Astrocyte of the hippocampus (primary cell): ENCODE measurements around the gene THNSL1.
A peak's percentile ranks its signal among the peaks of the same experiment; 100 is the strongest.
"Not testable (repeated sequence)": the region's sequence is repeated elsewhere in the genome, so short reads cannot be mapped to it uniquely, and the experiment has no call there.

Source experiments
- DNase-seq: peaks from one replicate; pipeline ENCODE4 v3.0.0; 2011; ENCODE audit warnings: low read depth, low spot score

THNSL1 gene, protein sequence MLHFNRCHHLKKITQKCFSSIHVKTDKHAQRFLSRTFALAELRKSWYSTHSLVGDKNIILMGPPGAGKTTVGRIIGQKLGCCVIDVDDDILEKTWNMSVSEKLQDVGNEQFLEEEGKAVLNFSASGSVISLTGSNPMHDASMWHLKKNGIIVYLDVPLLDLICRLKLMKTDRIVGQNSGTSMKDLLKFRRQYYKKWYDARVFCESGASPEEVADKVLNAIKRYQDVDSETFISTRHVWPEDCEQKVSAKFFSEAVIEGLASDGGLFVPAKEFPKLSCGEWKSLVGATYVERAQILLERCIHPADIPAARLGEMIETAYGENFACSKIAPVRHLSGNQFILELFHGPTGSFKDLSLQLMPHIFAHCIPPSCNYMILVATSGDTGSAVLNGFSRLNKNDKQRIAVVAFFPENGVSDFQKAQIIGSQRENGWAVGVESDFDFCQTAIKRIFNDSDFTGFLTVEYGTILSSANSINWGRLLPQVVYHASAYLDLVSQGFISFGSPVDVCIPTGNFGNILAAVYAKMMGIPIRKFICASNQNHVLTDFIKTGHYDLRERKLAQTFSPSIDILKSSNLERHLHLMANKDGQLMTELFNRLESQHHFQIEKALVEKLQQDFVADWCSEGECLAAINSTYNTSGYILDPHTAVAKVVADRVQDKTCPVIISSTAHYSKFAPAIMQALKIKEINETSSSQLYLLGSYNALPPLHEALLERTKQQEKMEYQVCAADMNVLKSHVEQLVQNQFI

GRCh38 chr10:25016376-25017153, at the start of gene THNSL1:
Gene THNSL1 (plus strand): TSS chr10:25016612. CDS start chr10:25023224, 6,612 bp downstream.
- peak; percentile 100 for DNase-seq

DNA sequence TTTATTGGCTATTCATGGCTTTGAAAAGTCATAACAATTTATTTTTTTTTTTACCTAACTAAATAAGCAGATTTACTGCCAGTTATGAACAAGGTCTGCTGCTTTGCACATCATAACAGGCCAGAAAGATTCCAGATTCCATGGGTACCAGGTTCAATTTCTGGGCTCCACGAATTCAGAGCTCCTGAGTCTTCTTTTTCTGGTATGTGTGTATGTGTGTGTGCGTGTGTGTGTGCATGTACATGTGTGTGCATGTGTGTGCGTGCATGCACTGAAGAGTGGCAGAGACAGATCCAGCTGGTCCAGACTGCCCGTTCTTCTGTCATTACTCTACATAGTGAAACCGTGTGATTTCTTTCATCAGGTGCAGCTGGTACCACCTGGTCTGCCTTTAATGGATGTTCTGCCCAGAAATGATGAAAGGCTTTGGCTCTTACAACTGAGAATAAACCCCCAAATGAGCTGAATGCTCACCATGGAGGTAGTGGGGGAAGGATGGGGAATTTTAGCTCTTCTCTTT, 49.4 kb upstream of the THNSL1 start:
- no peak for DNase-seq

DNA sequence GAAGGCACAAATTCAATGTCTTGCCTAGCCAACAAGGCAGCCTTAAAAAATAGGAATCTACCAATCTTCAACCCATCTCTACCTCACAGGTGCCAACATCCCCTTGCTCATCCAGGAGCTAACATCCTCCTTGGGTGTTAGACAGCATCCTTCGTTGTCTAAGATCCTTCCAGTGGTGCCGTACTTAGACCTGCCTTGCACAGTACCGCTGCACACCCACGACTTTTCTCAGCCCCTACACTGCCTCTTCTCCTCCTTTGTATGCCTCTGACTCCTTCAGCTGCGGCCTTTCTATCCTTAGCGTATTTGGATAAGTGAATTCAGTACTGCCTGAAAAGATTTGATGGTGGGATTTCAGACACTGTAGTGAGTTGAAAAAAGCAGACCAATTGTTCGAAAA, 48.1 kb upstream of the THNSL1 start:
- no peak for DNase-seq

DNA sequence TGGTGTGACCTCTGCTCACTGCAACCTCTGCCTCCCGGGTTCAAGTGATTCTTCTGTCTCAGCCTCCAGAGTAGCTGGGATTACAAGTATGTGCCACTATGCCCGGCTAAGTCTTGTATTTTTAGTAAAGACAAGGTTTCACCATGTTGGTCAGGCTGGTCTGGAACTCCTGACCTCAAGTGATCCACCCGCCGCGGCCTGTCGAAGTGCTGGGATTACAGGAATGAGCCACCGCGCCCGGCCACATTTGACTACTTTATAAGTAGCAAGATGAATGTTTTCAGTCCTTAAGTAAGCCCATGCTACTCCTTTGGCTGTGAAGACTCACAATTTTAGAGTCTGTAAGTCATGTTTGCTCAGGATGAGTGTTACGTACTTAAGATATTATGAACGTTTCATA, 47.5 kb upstream of the THNSL1 start:
- not testable (repeated sequence) for DNase-seq

- no peak for DNase-seq
Measured at GRCh38 chr10:24969841-24970281, 46.6 kb upstream of the THNSL1 start.

DNA sequence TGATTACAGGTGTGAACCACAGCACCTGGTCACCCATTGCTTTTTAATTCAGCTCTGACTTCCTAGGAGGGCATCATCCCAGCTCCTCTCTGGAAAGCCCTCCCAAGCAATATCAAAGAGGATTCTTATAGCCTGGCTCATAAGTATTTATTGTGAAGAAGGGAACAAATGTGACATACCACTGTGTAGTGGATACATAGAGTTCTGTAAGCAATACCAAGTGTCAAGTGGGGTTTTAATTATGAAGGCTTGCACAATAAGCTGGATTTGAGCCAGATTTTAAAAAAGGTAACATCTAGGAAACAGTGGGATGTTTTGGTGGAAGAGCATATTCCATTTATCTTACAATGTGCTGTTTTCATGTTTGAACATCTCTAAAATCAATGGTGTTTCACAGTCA, 45.0 kb upstream of the THNSL1 start:
- no peak for DNase-seq

DNA sequence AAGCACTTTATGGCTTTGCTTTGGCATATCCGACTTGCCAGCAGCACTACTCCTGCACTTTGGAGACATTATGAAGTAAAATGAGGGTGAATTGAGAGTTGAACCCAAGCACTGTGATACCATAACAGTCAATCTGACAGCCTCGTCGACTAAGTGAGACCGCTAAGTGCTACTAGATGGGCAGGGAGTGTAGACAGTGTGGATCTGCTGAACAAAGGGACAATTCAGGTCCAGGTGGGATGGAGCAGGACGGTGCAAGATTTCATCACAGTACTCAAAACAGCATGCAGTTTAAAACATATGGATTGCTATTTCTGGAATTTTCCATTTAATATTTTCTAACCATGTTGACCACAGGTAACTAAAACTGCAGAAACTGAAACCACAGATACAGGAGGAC, 43.2 kb upstream of the THNSL1 start:
- DNase-seq, result no peak

- peak; percentile 55 for DNase-seq
Measured at GRCh38 chr10:24974976-24975375, 41.4 kb upstream of the THNSL1 start.

DNA sequence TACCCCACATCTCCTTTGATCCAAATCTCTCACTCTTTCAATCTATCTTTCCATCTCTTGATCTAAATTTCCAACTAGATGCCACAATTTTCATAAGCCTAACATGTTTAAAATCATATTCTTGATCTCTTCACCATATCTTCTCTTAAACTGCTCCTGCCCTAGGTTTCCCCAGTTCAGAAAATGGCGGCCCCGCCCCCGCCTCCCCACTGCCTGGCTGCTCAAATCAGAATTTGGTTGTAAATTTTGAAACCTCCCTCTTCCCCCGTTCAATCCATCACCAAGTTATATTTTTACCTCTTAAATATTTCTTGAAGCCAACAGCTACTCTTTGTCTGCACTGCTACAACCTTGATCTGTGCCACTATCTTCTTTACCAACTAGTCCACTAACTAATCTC, 36.7 kb upstream of the THNSL1 start:
- no peak for DNase-seq

DNA sequence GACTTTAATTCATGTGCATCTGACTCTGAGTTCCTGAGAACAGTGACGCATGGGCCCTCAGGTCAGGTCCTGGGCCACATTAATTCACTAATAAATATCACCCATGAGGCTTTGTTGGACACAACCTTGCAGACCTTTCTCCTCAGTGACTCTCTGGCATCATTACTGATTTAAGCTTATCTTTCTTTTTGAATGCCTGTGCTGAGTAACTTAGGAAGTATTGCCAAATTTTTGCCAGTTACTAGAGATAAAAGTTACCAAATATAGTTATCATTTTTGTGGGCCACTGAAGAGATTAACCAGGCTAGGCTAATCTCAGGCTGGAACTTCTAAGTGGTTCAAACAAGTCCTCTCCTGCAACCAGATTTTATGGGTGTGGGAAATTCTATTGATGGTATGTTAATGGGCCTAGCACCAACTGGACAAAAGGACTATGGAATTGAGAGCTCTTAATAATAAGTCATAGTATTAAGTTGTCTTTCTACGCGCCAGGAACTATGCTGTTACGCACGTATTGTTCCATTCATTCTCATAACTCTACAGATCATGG, 35.2 kb upstream of the THNSL1 start:
- DNase-seq, result peak; percentile 17

- DNase-seq, result no peak
Measured at GRCh38 chr10:24982319-24983112, 33.9 kb upstream of the THNSL1 start.

- no peak for DNase-seq
Measured at GRCh38 chr10:24983130-24983529, 33.3 kb upstream of the THNSL1 start.

- DNase-seq, result no peak
Measured at GRCh38 chr10:24983946-24984345, 32.5 kb upstream of the THNSL1 start.

GRCh38 chr10:24984906-24985305, 31.5 kb upstream of the THNSL1 start:
- no peak for DNase-seq

DNA sequence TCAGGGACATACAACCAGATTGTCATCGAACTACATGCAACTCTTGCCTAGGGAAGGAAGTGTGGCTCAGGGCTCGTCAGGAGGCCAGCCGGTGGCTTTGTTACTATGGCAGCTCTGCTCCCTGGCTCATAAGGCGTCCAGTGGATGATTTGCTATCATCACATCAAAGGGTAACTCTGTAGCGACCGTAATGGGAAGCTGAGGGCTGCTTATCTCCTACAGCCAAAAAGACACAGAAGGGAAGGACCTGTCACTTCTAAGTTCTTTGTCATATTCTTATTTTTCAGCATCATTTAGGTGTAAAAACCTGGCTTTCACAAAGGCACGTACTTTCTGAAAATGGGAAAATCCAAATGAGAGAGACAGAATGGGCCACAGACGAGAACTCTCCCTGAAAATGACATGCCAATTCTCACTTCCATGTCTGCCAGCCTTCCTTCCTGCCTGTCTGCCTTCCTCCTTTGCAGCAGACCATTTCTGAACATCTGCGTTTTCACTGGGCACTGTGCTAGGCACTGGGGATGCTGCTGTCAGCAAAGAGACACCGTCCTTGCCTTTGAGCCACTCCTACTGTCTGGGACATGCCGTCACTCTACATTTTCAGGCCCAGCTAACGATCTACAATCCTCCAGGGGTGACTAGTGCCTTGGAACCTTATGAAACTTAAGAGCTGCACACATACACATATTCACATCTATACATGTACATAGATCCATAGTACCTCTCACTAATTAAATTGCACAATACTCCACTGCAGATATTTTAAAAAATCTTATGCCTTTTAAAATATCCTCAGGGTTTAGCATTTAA, 27.4 kb upstream of the THNSL1 start:
- DNase-seq, result no peak

DNA sequence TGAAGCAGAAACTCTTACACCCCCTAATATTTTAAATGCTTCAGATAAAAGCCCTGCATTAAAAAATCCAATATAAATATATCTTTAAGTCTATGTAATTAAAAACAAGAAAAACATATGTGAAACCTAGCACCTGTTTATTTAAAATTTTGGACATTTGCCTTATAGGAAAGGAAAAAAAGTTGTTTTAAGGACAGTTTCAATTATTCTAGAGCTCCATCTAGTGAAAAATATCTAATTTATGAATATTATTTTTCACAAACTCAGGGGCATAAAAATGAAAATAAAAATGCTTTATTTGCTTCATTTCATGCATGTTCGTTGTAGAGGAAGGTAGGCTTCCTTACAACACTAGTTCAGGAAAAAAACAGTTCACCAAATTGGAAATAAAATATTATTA, 26.5 kb upstream of the THNSL1 start:
- no peak for DNase-seq

GRCh38 chr10:24991298-24991697, 25.1 kb upstream of the THNSL1 start:
- no peak for DNase-seq

GRCh38 chr10:24992512-24993133, 23.8 kb upstream of the THNSL1 start:
- DNase-seq, result no peak

DNA sequence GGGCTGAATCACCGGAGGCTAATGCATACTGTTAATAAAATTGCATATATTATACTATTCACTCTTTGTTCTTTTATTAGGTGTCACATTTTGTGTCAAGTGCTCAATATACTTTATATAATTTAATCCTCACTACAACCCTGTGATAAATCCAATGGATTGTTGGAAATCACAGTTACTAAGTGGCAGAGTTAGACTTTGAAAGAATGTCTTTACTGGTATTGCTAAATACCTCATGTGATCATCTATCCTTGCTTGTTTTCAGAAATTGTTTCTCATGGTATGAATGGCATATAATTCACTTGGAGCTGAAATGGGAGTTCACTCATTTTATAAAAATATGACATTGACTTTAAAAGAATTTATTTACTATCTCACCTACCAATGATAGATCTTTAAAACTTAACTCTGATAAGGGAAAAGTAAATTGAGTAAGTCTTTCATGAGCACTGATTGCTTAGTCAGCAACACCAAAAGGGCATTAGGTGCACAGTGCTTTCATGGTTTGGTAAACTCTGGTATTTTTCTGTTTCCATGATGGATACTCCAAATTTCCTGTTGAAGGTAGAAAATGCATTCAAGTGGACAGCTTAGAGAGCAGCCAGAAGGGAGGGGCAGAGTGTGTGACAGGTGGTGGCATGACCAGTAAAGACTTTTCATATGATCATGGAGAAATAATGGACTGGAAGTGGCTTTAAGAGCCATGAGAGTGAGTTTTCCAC, 23.0 kb upstream of the THNSL1 start:
- no peak for DNase-seq
